IPS-18a (cell line): ENCODE results near the gene PSEN1.

Experiments
- H3K27ac ChIP-seq: one replicate; pipeline ENCODE4 v1.5.1; 2013; ENCODE audit warnings: low read length
- H3K27me3 ChIP-seq: one replicate; pipeline ENCODE4 v1.6.1; 2013; ENCODE audit warnings: mild to moderate bottlenecking, low read length; ENCODE audit not compliant: control insufficient read depth, insufficient read depth
- H3K36me3 ChIP-seq: one replicate; pipeline ENCODE4 v1.6.1; 2013; ENCODE audit warnings: low read depth, low read length; ENCODE audit not compliant: control insufficient read depth
- H3K4me1 ChIP-seq: one replicate; pipeline ENCODE4 v1.6.1; 2013; ENCODE audit warnings: low read depth, low read length; ENCODE audit not compliant: control insufficient read depth
- H3K4me3 ChIP-seq: one replicate; pipeline ENCODE4 v1.5.1; 2013; ENCODE audit warnings: low read length
- H3K9ac ChIP-seq: one replicate; pipeline ENCODE4 v1.6.1; 2013; ENCODE audit warnings: mild to moderate bottlenecking, low read length, moderate library complexity
- H3K9me3 ChIP-seq: one replicate; pipeline ENCODE4 v1.6.1; 2013; ENCODE audit warnings: low read depth, low read length; ENCODE audit not compliant: control insufficient read depth

Gene PSEN1

DNA sequence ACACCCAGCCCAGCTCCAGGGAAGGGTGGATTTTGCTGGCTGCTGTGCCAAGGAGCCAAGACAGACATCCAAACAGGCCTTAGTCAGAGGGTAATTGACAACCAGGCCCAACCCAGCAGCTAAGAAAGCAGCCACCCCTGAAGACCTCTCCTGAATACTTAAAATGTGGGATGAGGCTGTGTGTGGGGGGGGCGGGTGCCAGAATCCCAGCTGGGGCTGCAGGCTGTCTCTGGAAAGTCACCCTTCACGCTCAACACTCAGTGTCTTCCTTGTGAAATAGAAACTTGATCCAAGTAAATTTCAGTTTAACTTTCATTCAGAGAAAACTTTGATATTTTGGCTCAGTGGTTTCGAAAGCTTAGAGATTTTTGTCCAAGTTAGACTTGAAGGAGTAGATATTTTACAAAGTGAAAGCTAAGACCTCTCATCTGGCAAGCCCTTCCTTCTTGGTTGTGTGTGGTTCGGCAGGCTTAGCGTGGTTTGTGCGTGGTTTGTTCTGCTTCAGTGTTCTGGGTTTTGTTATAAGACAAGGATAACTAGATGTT is 106.1 kb downstream of the PSEN1 start:
- Histone ChIP-seq H3K27me3 (peaks cover 28% of the 10 kb centered on the region), H3K9me3 (no peaks in the 10 kb centered on the region), H3K9ac (no peak overlapping the region), H3K36me3 (peaks cover 2% of the 10 kb centered on the region), H3K4me3 (no peak overlapping the region), H3K27ac (no peak overlapping the region), H3K4me1 (peaks cover 10% of the 10 kb centered on the region)

DNA sequence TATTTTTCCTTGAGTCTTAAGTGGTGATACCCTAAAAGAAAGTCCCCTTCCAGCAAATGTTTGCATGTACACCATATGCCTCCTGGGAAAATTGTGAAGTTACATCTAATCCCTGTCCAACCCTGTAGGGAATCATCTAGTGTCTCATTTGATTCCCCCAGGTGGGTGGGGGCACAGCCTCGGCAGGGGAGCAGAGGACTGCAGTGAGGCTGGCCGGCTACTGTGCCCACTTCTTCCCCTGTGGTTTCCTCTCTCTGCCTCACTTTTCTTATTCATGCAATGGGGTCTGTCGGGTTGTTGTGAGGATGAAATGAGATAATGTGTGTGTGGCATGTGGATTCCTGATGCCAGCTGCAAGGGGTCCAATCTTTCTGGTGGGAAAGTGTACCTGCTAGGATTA is 107.0 kb downstream of the PSEN1 start:
- peaks cover 2% of the 10 kb centered on the region for H3K36me3 ChIP-seq
- no peaks in the 10 kb centered on the region for H3K9me3 ChIP-seq
- H3K4me3 ChIP-seq: no peak overlapping the region
- H3K27me3 ChIP-seq: peaks cover 19% of the 10 kb centered on the region
- no peak overlapping the region for H3K27ac ChIP-seq
- H3K9ac ChIP-seq: no peak overlapping the region
- H3K4me1 ChIP-seq: peaks cover 10% of the 10 kb centered on the region

DNA sequence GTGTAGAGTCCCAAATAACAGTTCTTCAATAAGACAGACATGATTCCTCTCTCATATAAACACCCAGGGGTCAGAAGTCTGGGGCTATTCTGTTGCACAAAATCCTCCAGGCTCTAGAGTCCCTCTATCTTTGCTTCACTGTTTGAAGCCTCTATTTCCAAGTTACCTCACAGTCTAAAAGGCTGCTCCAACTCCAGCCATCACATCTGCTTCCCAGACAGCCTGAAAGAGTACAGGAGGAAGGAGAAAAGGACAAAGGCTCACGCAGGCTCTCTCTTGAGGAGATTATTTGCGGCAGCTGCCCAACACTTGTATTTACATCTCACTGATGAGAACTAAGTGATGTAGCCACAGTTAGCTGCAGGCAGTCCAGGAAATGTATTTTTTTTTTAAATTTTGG is 107.4 kb downstream of the PSEN1 start:
- H3K4me1 ChIP-seq: peaks cover 7% of the 10 kb centered on the region
- no peak overlapping the region for H3K9ac ChIP-seq
- peaks cover 2% of the 10 kb centered on the region for H3K36me3 ChIP-seq
- no peak overlapping the region for H3K27ac ChIP-seq
- peaks cover 15% of the 10 kb centered on the region for H3K27me3 ChIP-seq
- H3K9me3 ChIP-seq: no peaks in the 10 kb centered on the region
- H3K4me3 ChIP-seq: no peak overlapping the region

DNA sequence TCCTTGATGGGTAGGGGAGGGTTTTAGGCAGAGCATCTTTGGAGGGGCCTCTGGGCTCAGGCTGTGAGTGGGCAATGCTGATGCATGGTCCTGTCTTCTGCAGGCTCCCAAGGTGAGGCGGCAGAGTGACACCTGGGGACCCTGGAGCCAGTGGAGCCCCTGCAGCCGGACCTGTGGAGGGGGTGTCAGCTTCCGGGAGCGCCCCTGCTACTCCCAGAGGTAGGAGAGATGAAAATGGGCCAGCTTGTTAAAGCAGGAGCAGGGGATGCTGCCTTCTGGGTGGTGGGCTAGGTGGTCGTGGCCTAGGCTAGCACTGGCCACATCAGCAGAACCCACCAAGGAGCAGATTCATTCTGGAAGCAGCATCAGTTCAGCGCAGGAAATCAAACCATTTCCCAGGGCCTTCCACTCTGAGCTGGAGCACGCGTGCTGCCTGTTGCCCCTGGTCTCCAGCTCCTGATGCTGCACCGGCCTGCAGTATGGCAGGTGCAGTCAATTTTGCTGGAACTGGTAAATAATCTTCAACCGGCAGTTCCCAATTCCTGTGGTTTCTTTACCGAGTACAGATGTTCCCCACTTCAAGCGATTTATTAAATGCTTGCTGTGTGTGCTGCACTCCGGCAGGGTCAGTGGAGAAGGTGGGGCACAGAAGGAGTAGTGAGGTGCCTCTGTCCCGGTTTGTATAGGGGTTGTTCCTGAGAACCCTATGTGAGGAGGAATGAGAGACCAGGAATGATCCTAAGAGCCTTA is 108.4 kb downstream of the PSEN1 start:
- H3K9me3 ChIP-seq: no peaks in the 10 kb centered on the region
- H3K36me3 ChIP-seq: no peaks in the 10 kb centered on the region
- no peaks in the 10 kb centered on the region for H3K4me1 ChIP-seq
- peaks cover 5% of the 10 kb centered on the region for H3K27me3 ChIP-seq
- no peak overlapping the region for H3K9ac ChIP-seq
- H3K4me3 ChIP-seq: no peak overlapping the region
- H3K27ac ChIP-seq: no peak overlapping the region

DNA sequence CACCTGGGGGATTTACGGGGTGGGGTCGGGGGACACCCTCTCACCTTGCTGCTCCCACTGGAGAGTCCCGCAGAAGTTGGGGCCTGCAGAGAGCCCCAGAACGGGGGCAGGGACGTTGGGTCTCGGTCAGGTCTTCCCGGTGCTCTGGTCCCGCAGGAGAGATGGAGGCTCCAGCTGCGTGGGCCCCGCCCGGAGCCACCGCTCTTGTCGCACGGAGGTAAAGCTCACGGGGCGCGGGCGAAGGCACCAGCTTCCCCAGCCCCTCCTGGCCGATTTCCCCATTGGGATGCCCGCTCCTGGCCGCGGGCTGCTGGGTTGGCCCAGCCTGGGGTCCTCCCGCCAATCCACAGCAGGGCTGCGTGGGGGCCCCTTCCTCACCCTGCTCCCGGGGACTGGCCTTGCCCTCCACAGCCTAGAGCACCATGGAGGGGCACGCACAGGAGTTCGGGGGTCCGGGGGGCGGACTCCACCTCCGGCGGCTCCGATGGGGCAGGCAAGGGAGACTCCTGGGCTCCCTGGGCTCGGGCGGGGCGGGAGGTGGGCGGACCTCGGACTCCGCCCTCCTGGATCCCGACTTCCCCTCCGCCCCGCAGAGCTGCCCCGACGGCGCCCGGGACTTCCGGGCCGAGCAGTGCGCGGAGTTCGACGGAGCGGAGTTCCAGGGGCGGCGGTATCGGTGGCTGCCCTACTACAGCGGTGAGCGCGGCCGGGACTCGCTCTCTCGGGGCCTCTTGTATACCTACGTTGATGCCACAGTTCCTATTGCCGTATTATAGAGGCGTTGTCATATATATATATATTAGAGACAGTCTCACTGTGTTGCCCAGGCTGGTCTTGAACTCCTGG is 109.4 kb downstream of the PSEN1 start:
- no peak overlapping the region for H3K27ac ChIP-seq
- no peaks in the 10 kb centered on the region for H3K9me3 ChIP-seq
- no peaks in the 10 kb centered on the region for H3K27me3 ChIP-seq
- no peaks in the 10 kb centered on the region for H3K36me3 ChIP-seq
- no peaks in the 10 kb centered on the region for H3K4me1 ChIP-seq
- no peak overlapping the region for H3K9ac ChIP-seq
- no peak overlapping the region for H3K4me3 ChIP-seq

DNA sequence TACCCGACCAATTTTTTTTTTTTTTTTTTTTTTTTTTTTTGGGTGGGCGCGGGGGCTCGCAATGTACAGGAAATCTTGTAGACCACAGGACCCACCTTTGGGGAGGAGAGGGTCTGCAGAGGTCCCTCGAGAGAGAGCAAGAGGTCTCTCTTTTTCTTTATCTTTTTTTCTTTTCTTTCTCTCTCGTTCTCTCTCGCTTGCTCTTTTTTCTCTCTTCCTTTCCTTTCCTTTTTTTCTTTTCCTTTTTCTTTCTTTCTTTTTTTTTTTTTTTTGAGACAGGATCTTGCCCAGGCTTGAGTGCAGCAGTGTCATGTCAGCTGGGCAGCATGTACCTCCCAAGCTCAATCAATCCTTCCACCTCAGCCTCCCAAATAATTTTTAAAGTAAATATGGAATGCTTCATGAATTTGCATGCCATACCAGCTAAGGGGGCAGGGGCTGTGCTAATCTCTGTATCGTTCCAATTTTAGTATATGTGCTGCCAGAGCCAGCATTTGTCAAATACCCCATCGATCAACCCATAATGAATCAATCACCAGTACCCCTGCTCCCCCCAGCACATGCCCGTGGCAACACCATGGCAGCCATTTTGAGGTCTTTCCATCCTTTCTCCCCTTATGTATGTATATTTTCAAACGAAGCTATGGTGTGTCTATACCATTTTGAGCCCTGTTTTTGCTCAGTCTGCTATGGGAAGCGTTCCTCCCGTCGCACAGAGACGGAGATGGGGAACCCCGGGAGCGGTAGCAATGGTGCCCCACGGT is 110.3 kb downstream of the PSEN1 start:
- no peak overlapping the region for H3K27ac ChIP-seq
- H3K9me3 ChIP-seq: no peaks in the 10 kb centered on the region
- no peaks in the 10 kb centered on the region for H3K27me3 ChIP-seq
- H3K9ac ChIP-seq: no peak overlapping the region
- no peaks in the 10 kb centered on the region for H3K4me1 ChIP-seq
- H3K36me3 ChIP-seq: no peaks in the 10 kb centered on the region
- H3K4me3 ChIP-seq: no peak overlapping the region

DNA sequence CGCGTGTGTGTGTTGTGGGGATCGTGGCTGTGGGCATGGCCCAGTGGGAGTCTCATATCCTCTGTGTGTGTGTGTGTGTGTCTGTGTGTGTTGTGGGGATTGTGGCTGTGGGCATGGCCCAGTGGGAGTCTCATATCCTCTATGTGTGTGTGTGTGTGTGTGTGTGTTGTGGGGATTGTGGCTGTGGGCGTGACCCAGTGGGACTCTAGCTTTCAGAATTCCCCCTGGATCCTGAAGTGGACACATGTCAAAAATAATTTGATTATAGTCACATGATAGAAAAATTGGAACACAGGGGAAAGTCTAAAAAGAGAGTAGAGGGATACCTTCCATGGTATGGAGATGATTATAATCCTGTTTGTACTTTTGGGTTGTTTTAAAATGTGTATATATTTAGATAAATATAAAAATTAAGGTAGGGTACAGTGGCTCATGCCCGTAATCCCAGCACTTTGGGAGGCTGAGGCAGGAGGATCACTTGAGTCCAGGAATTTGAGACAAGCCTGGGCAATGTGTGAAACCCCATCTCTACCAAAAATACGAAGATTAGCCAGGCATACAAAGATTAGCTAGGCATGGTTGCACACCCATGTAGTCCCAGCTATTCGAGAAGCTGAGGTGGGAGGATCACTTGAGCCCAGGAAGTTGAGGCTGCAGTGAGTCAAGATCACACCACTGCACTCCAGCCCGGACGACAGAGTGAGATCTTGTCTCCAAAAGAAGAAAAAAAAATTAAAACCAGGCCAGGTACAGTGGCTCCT is 112.0 kb downstream of the PSEN1 start:
- no peaks in the 10 kb centered on the region for H3K4me1 ChIP-seq
- no peaks in the 10 kb centered on the region for H3K36me3 ChIP-seq
- H3K9me3 ChIP-seq: no peaks in the 10 kb centered on the region
- no peak overlapping the region for H3K4me3 ChIP-seq
- no peak overlapping the region for H3K27ac ChIP-seq
- H3K27me3 ChIP-seq: no peaks in the 10 kb centered on the region
- no peak overlapping the region for H3K9ac ChIP-seq

DNA sequence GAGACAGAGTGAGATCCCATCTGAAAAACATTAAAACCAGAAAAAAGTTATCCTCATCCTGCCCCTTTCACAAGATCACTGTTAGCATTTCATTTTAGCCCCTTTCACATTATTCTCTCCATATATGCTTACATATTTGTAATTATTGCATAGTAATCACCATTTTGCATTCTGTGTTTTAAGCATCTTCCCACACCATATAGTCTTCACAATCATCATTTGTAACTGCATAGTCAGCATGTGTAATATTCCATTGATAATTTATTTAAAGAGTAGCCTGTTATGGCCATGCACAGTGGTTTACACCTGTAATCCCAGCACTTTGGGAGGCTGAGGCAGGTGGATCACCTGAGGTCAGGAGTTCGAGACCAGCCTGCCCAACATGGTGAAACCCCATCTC is 112.8 kb downstream of the PSEN1 start:
- Histone ChIP-seq H3K4me3 (no peak overlapping the region), H3K36me3 (no peaks in the 10 kb centered on the region), H3K9me3 (no peaks in the 10 kb centered on the region), H3K27ac (no peak overlapping the region), H3K27me3 (no peaks in the 10 kb centered on the region), H3K4me1 (no peaks in the 10 kb centered on the region), H3K9ac (no peak overlapping the region)

DNA sequence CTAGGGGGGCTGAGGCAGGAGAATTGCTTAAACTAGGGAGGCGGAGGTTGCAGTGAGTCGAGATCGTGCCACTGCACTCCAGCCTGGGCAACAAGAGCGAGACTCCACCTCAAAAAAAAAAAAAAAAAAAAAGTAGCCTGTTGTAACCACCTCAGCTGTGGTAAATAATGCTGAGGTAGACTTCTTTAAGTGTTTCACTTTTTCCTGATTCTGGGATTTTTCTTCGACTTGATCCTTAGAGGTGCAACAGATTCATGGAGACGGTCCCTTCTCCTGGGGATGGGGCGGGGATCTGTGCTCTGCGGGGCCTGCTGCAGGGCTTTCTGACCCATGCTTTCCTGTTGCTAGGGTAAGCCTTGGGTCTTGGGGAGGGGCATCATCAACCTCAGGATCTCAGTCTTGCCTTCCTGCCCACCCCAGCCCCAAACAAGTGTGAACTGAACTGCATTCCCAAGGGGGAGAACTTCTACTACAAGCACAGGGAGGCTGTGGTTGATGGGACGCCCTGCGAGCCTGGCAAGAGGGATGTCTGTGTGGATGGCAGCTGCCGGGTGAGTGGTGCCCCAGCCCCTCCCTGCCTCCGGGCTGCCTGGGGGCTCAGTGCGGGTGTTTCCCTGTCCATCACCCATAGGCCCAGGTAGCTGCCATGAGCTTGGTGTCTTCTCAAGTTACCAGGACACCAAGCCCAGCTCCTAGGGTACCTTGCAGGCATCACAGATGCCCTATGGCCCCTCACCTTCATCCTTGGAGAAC is 113.4 kb downstream of the PSEN1 start:
- Histone ChIP-seq H3K4me1 (no peaks in the 10 kb centered on the region), H3K27ac (no peak overlapping the region), H3K27me3 (no peaks in the 10 kb centered on the region), H3K9me3 (no peaks in the 10 kb centered on the region), H3K4me3 (no peak overlapping the region), H3K9ac (no peak overlapping the region), H3K36me3 (no peaks in the 10 kb centered on the region)

DNA sequence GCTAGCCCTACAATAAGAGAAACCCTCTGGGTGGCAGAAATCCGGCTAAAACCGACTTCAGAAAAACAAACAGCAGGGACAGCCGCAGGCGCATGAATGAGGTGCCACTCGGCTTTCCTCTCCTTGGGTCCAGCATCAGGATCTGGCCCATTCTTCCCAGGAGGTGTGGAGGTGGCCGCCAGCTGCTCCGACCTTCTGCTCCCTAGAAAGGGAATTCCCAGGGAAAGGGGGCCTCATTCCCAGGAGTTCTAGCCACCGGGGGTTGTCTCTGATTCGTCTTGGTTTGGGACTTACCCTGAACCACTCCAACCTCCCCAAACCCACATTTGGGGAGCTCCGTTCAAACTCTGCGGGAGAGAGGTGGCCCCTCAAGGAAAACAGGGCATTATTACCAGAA is 114.0 kb downstream of the PSEN1 start:
- no peaks in the 10 kb centered on the region for H3K27me3 ChIP-seq
- H3K9me3 ChIP-seq: no peaks in the 10 kb centered on the region
- H3K27ac ChIP-seq: no peak overlapping the region
- H3K4me3 ChIP-seq: no peak overlapping the region
- no peak overlapping the region for H3K9ac ChIP-seq
- H3K36me3 ChIP-seq: no peaks in the 10 kb centered on the region
- H3K4me1 ChIP-seq: no peaks in the 10 kb centered on the region
